NT2/D1 (cell line): ENCODE results near the gene FAM193A.
"Not testable (repeated sequence)": the region's sequence is repeated elsewhere in the genome, so short reads cannot be mapped to it uniquely, and the experiment has no call there.

ENCODE experiments used
- DNase-seq: peaks from one replicate; pipeline ENCODE4 v3.0.0-alpha.2; 2011; ENCODE audit warnings: low read depth, low spot score
- H3K27me3 ChIP-seq: 2 replicates; pipeline ENCODE4 v1.6.0; 2011; ENCODE audit warnings: mild to moderate bottlenecking; ENCODE audit not compliant: insufficient read length, insufficient read depth
- H3K36me3 ChIP-seq: 2 replicates; pipeline ENCODE4 v1.6.1; 2011; ENCODE audit warnings: mild to moderate bottlenecking, low read length, mixed read lengths; ENCODE audit not compliant: insufficient read depth, insufficient read length
- H3K4me1 ChIP-seq: 2 replicates; pipeline ENCODE4 v1.5.1; 2011; ENCODE audit not compliant: insufficient read depth, insufficient read length
- H3K4me3 ChIP-seq: 2 replicates; pipeline ENCODE4 v1.5.1; 2011; ENCODE audit warnings: low read depth; ENCODE audit not compliant: insufficient read length
- H3K9ac ChIP-seq: 2 replicates; pipeline ENCODE4 v1.6.0; 2011; ENCODE audit warnings: low read depth; ENCODE audit not compliant: insufficient read length
- H3K9me3 ChIP-seq: 2 replicates; pipeline ENCODE4 v1.5.1; 2011; ENCODE audit warnings: mild to moderate bottlenecking, low read length; ENCODE audit not compliant: insufficient read depth
- SUZ12 ChIP-seq: IDR thresholded peaks from 2 replicates; pipeline ENCODE4 v1.6.1; 2011; ENCODE audit not compliant: insufficient read length, insufficient read depth; ENCODE audit errors: extremely low read depth
- YY1 ChIP-seq: IDR thresholded peaks from 2 replicates; pipeline ENCODE4 v1.6.1; 2011; ENCODE audit not compliant: insufficient read length, insufficient read depth
- ZNF274 ChIP-seq: IDR thresholded peaks from 2 replicates; pipeline ENCODE4 v1.6.1; 2011; ENCODE audit warnings: mild to moderate bottlenecking, low read depth, low read length

FAM193A gene

DNA sequence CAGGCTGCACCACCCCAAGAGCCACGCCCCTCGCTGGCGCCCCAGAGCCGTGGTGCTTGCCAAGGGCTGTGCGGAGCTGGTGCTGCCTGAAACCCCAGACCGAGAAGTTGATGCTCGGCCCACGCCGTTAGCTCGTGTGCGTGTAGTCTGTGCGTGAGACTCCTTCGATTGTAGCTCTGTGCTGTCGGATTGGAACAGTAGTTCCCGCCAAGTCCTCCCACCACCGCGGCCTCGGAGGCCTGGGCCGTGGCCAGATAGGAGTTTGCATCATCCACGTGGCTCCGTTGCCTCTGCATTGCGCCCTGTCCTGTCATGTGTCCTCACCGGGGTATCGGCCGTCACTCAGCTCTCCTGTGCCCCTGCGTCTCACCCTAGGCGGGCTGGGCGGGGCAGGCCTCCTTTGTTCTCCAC, 195.5 kb downstream of the FAM193A start:
- no peaks in the 10 kb centered on the region for H3K4me1 ChIP-seq
- H3K4me3 ChIP-seq: no peak overlapping the region
- peaks cover 10% of the 10 kb centered on the region for H3K9me3 ChIP-seq
- peaks cover 39% of the 10 kb centered on the region for H3K36me3 ChIP-seq
- H3K27me3 ChIP-seq: no peaks in the 10 kb centered on the region
- no peak overlapping the region for H3K9ac ChIP-seq
- no peak for TF ChIP-seq YY1
- no peak for TF ChIP-seq ZNF274
- TF ChIP-seq SUZ12: no peak
- DNase-seq: no peak

- Histone ChIP-seq H3K4me1 (no peaks in the 10 kb centered on the region), H3K36me3 (peaks cover 39% of the 10 kb centered on the region), H3K27me3 (no peaks in the 10 kb centered on the region), H3K9ac (no peak overlapping the region), H3K4me3 (no peak overlapping the region), H3K9me3 (peaks cover 10% of the 10 kb centered on the region)
- TF ChIP-seq ZNF274 (no peak), YY1 (no peak), SUZ12 (no peak)
- no peak for DNase-seq
Measured at GRCh38 chr4:2732526-2732925, 196.1 kb downstream of the FAM193A start.

DNA sequence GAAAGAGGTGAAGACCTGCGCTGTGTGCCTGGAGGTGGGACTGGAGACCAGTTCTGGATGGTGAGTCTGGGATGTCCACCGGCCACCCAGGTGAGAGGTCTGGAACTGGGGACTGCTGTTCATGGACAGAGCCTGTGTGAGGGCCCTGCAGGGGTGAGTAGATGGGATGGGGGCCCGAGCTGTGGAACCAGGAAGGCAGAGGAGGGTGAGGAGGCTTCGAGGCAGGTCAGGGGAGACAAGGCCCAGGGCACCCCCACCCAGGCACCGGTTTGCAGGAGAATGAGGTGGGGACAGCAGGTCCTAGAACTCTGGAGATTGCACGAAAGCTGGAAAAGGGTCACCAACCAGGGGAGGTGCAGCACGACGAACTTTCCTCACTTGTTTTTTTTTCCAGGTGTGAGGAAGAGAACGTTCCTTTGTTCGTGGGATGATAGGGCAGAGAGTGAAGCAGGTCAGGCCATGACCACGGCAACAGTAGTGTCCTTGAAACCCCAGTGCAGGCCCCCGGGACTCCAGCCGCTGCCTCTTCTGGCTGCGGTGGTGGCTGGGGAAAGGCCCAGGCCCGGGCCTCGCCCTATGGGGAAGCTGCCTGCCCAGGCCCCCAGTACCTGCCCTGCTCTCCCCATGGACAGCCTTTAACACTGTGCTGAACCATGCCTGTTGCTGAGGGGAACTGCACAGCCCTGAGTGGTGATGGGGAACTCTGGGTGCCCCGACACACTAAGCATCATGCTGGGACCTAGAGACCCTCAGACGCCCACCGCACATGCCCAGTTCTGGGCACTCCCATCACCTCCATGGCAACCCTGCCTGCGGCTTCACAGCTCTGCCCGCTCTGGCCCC, 196.8 kb downstream of the FAM193A start:
- no peak overlapping the region for H3K9ac ChIP-seq
- peaks cover 39% of the 10 kb centered on the region for H3K36me3 ChIP-seq
- no peak for DNase-seq
- no peak overlapping the region for H3K4me3 ChIP-seq
- H3K4me1 ChIP-seq: no peaks in the 10 kb centered on the region
- TF ChIP-seq YY1 (no peak), ZNF274 (no peak), SUZ12 (no peak)
- peaks cover 10% of the 10 kb centered on the region for H3K9me3 ChIP-seq
- H3K27me3 ChIP-seq: no peaks in the 10 kb centered on the region

GRCh38 chr4:2733844-2734574, 197.6 kb downstream of the FAM193A start:
- no peak overlapping the region for H3K9ac ChIP-seq
- no peak overlapping the region for H3K4me3 ChIP-seq
- H3K4me1 ChIP-seq: no peaks in the 10 kb centered on the region
- TF ChIP-seq SUZ12 (no peak), YY1 (no peak), ZNF274 (no peak)
- H3K9me3 ChIP-seq: peaks cover 10% of the 10 kb centered on the region
- no peaks in the 10 kb centered on the region for H3K27me3 ChIP-seq
- peaks cover 38% of the 10 kb centered on the region for H3K36me3 ChIP-seq
- no peak for DNase-seq

GRCh38 chr4:2734612-2735011, 198.2 kb downstream of the FAM193A start:
- Histone ChIP-seq H3K27me3 (no peaks in the 10 kb centered on the region), H3K9me3 (peaks cover 10% of the 10 kb centered on the region), H3K36me3 (peaks cover 32% of the 10 kb centered on the region), H3K4me1 (no peaks in the 10 kb centered on the region), H3K9ac (no peak overlapping the region), H3K4me3 (no peak overlapping the region)
- no peak for DNase-seq
- TF ChIP-seq YY1: no peak
- TF ChIP-seq SUZ12: no peak
- no peak for TF ChIP-seq ZNF274

GRCh38 chr4:2735869-2736268, 199.4 kb downstream of the FAM193A start:
- Histone ChIP-seq H3K4me1 (no peaks in the 10 kb centered on the region), H3K4me3 (no peak overlapping the region), H3K36me3 (peaks cover 26% of the 10 kb centered on the region), H3K27me3 (no peaks in the 10 kb centered on the region), H3K9ac (no peak overlapping the region), H3K9me3 (peaks cover 10% of the 10 kb centered on the region)
- no peak for TF ChIP-seq SUZ12
- no peak for TF ChIP-seq ZNF274
- no peak for TF ChIP-seq YY1
- DNase-seq: no peak

- not testable (repeated sequence) for H3K4me1 ChIP-seq, H3K4me3 ChIP-seq, H3K27me3 ChIP-seq, DNase-seq, H3K9ac ChIP-seq
- Histone ChIP-seq H3K9me3 (peaks cover 10% of the 10 kb centered on the region), H3K36me3 (peaks cover 30% of the 10 kb centered on the region)
Measured at GRCh38 chr4:2738296-2738695, 201.8 kb downstream of the FAM193A start.
